Endodermal cell (in vitro differentiated cells): ENCODE results near the gene TTYH2. TPM values are rescaled to one million over a fixed set of nuclear protein-coding genes. Genes with fewer than 3 reads are reported as not detected.

Source experiments
- DNase-seq: peaks from one replicate; pipeline ENCODE4 v3.0.0-alpha.2; 2017
- H3K27ac ChIP-seq: 2 replicates; pipeline ENCODE4 v1.5.1; 2013; ENCODE audit warnings: mild to moderate bottlenecking, low read depth, low read length, moderate library complexity
- H3K27me3 ChIP-seq: 2 replicates; pipeline ENCODE4 v1.6.1; 2013; ENCODE audit warnings: mild to moderate bottlenecking, low read length, moderate library complexity; ENCODE audit not compliant: insufficient read depth, control insufficient read depth, poor library complexity, severe bottlenecking
- H3K36me3 ChIP-seq: 2 replicates; pipeline ENCODE4 v1.7.0; 2013; ENCODE audit warnings: mild to moderate bottlenecking, low read length, moderate library complexity; ENCODE audit not compliant: control insufficient read depth, insufficient read depth
- H3K4me1 ChIP-seq: one replicate; pipeline ENCODE4 v1.7.0; 2013; ENCODE audit warnings: low read length; ENCODE audit not compliant: control insufficient read depth, insufficient read depth
- H3K4me3 ChIP-seq: 2 replicates; pipeline ENCODE4 v1.5.1; 2013; ENCODE audit warnings: mild to moderate bottlenecking, low read length, moderate library complexity
- H3K9ac ChIP-seq: 2 replicates; pipeline ENCODE4 v1.6.1; 2013; ENCODE audit warnings: mild to moderate bottlenecking, low read length, moderate library complexity; ENCODE audit not compliant: poor library complexity, severe bottlenecking; ENCODE audit errors: extremely low read depth
- H3K9me3 ChIP-seq: 2 replicates; pipeline ENCODE4 v1.6.1; 2013; ENCODE audit warnings: mild to moderate bottlenecking, low read length, moderate library complexity; ENCODE audit not compliant: control insufficient read depth
- H3K27ac Mint-ChIP-seq: 2 replicates; pipeline ENCODE4 v1.8.0; 2020; ENCODE audit warnings: mixed read lengths
- H3K27me3 Mint-ChIP-seq: 2 replicates; pipeline ENCODE4 v1.8.0; 2021; ENCODE audit warnings: mild to moderate bottlenecking, mixed read lengths; ENCODE audit not compliant: insufficient read depth
- H3K36me3 Mint-ChIP-seq: 2 replicates; pipeline ENCODE4 v1.8.0; 2020; ENCODE audit warnings: low read depth, mixed read lengths
- H3K4me1 Mint-ChIP-seq: 2 replicates; pipeline ENCODE4 v1.8.0; 2020; ENCODE audit warnings: mixed read lengths
- H3K4me3 Mint-ChIP-seq: 2 replicates; pipeline ENCODE4 v1.8.0; 2020; ENCODE audit warnings: mild to moderate bottlenecking, moderate library complexity, mixed read lengths
- H3K9me3 Mint-ChIP-seq: 2 replicates; pipeline ENCODE4 v1.8.0; 2020; ENCODE audit warnings: mild to moderate bottlenecking, mixed read lengths
- CTCF ChIP-seq: fragments of 200-600 bp; sonication (generic); conservative IDR thresholded peaks from 2 replicates; pipeline ENCODE4 v1.5.0; 2021; ENCODE audit warnings: antibody characterized with exemption, mild to moderate bottlenecking
- WGBS, 2 experiments: methylation state at CpG; one replicate each; pipeline versions ENCODE4 v1.1.5 to v1.1.7; 2013; ENCODE audit warnings: missing lambda C conversion rate in 2 of 2, mixed read lengths in 1 of 2; ENCODE audit not compliant: insufficient coverage in 1 of 2, insufficient read length in 1 of 2; 5-methylcytosine and 5-hydroxymethylcytosine counted together
- total RNA-seq, 2 donors: library from RNA; stranded (reverse); fragmentation: NEBNext Ultra II Directional in 1 of 2; extraction: Animal tissue kit (Norgen Biotek cat#: 25700) in 1 of 2; gene quantifications; 2 replicates in 1 of 2; 3 replicates in 1 of 2; pipeline ENCODE4 v1.2.1, GENCODE V29; 2021

The TTYH2 gene
- total RNA-seq, 2 donors from 2014 or later, result 1.2 to 1.6 TPM

DNA sequence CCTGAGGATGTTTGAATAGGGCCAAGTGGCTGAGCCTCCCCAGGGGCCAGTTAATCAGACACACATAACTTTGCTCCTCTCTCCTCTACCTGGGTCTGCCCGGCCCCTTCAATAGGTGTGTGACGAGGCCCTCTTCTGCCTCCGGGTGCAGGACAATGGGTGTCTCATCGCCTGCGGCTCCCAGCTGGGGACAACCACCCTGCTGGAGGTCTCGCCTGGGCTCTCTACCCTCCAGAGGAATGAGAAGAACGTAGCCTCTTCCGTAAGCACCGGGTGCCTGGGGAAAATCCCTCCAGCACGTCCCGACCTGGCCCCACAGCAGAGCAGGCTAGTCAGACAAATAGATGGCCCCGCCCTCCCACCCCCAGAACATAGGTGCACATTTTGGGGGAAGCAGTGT is 96.5 kb downstream of the TTYH2 start:
- no peak overlapping the region for H3K27ac ChIP-seq
- TF ChIP-seq CTCF, result no peak
- H3K9ac ChIP-seq, result no peak overlapping the region
- H3K27me3 ChIP-seq, result no peaks in the 10 kb centered on the region
- Mint-ChIP-seq H3K27ac (peak overlapping the region; percentile 39), H3K4me3 (peak overlapping the region; percentile 14), H3K36me3 (no peaks in the 10 kb centered on the region), H3K27me3 (peaks cover 15% of the 10 kb centered on the region), H3K4me1 (peaks cover 8% of the 10 kb centered on the region), H3K9me3 (peaks cover 16% of the 10 kb centered on the region)
- peak; percentile 90 for DNase-seq
- H3K36me3 ChIP-seq, result no peaks in the 10 kb centered on the region
- peaks cover 4% of the 10 kb centered on the region for H3K9me3 ChIP-seq
- H3K4me3 ChIP-seq, result no peak overlapping the region
- no peaks in the 10 kb centered on the region for H3K4me1 ChIP-seq
- 75% methylated on average over 6 to 11 of the region's 12 CpGs for WGBS, 2 experiments

Other genes starting within 250 kb of the TTYH2 start
- gene RPL38, start 9.9 kb upstream of the TTYH2 start, total RNA-seq, result 1,000 to 10,000 TPM; 1,155 to 1,199 TPM
- not detected for gene DNAI2, start 60.7 kb downstream of the TTYH2 start, total RNA-seq
- gene KIF19, start 112.7 kb downstream of the TTYH2 start, total RNA-seq, result 1 to 10 TPM in 1 of 2 donors, under 1 TPM in 1; 0.27 to 2.4 TPM
- under 1 TPM in 1 of 2 donors, not detected in 1; 0.18 TPM for gene BTBD17, start 148.3 kb downstream of the TTYH2 start, total RNA-seq
- under 1 TPM; 0.29 to 0.92 TPM for gene GPR142, start 153.9 kb downstream of the TTYH2 start, total RNA-seq
- 10 to 100 TPM; 57.0 to 73.4 TPM for gene GPRC5C, start 218.5 kb downstream of the TTYH2 start, total RNA-seq